NCI-H69 (cell line): ENCODE data around the gene CLSTN1.

Experiments used
- DNase-seq: peaks from one replicate; lab custom pipeline; 2025; lab: John Stamatoyannopoulos, UW

Gene CLSTN1

GRCh38 chr1:9823943-9824701, at the start of gene CLSTN1:
TSS of gene CLSTN1 (minus strand) at chr1:9823965. CDS start at chr1:9823733, 232 bp downstream.
- peak; percentile 93 for DNase-seq

GRCh38 chr1:9873385-9873784, 49.6 kb upstream of the CLSTN1 start:
- no peak for DNase-seq

- peak; percentile 70 for DNase-seq
These were observed 48.8 kb upstream of the CLSTN1 start for GRCh38 chr1:9872430-9873165.

- DNase-seq: no peak
These were observed 48.1 kb upstream of the CLSTN1 start for GRCh38 chr1:9871707-9872425.

- DNase-seq: no peak
These were observed 47.3 kb upstream of the CLSTN1 start for GRCh38 chr1:9871021-9871420.

- no peak for DNase-seq
These were observed 46.8 kb upstream of the CLSTN1 start for GRCh38 chr1:9870572-9870971.

GRCh38 chr1:9869831-9870251, 46.1 kb upstream of the CLSTN1 start:
- DNase-seq: no peak

- no peak for DNase-seq
These were observed 44.5 kb upstream of the CLSTN1 start for GRCh38 chr1:9868244-9868590.

- peak; percentile 61 for DNase-seq
These were observed 43.9 kb upstream of the CLSTN1 start for GRCh38 chr1:9867408-9868243.

- DNase-seq: no peak
These were observed 43.1 kb upstream of the CLSTN1 start for GRCh38 chr1:9866836-9867235.

- peak; percentile 21 for DNase-seq
These were observed 42.0 kb upstream of the CLSTN1 start for GRCh38 chr1:9865724-9866123.

- DNase-seq: no peak
These were observed 39.6 kb upstream of the CLSTN1 start for GRCh38 chr1:9863371-9863770.

GRCh38 chr1:9861360-9861759, 37.6 kb upstream of the CLSTN1 start:
- DNase-seq: peak; percentile 31

- peak; percentile 44 for DNase-seq
These were observed 37.1 kb upstream of the CLSTN1 start for GRCh38 chr1:9860887-9861286.

- no peak for DNase-seq
These were observed 35.7 kb upstream of the CLSTN1 start for GRCh38 chr1:9859281-9860014.

- no peak for DNase-seq
These were observed 34.7 kb upstream of the CLSTN1 start for GRCh38 chr1:9858293-9859035.

GRCh38 chr1:9855186-9855585, 31.4 kb upstream of the CLSTN1 start:
- DNase-seq: no peak

GRCh38 chr1:9853249-9853595, 29.5 kb upstream of the CLSTN1 start:
- DNase-seq: no peak

GRCh38 chr1:9852410-9853248, 28.9 kb upstream of the CLSTN1 start:
- DNase-seq: peak; percentile 58

GRCh38 chr1:9852004-9852403, 28.2 kb upstream of the CLSTN1 start:
- DNase-seq: no peak
